Vagina (tissue), 2 donors: ENCODE results near the gene KLHL2. TPM values are rescaled to one million over a fixed set of nuclear protein-coding genes. Genes with fewer than 3 reads are reported as not detected.

Experiments used
- DNase-seq, 2 donors: peaks; one replicate each; pipeline ENCODE4 v3.0.0-alpha.2; 2017; ENCODE audit errors: extremely low spot score in 2 of 2
- H3K27ac ChIP-seq: fragments of 200-600 bp; sonication (generic); one replicate; pipeline ENCODE4 v1.5.1; 2019
- H3K27me3 ChIP-seq: fragments of 200-600 bp; sonication (generic); one replicate; pipeline ENCODE4 v1.5.1; 2019
- H3K36me3 ChIP-seq, 2 donors: fragments of 200-600 bp; sonication (generic); one replicate each; pipeline ENCODE4 v1.5.1; 2017 to 2019
- H3K4me1 ChIP-seq: fragments of 200-600 bp; sonication (generic); one replicate; pipeline ENCODE4 v1.5.1; 2019
- H3K4me3 ChIP-seq, 2 donors: fragments of 200-600 bp; sonication (generic); 1 replicate in 1 of 2; 2 replicates in 1 of 2; pipeline ENCODE4 v1.5.1; 2016 to 2019
- H3K9me3 ChIP-seq: fragments of 200-600 bp; sonication (generic); one replicate; pipeline ENCODE4 v1.5.1; 2019
- POLR2A ChIP-seq, 2 donors: fragments of 450-650 bp; IDR thresholded peaks; one replicate each; pipeline ENCODE4 v1.6.1; 2017; ENCODE audit warnings: antibody characterized with exemption in 2 of 2, mild to moderate bottlenecking in 2 of 2, moderate library complexity in 2 of 2
- POLR2AphosphoS5 ChIP-seq, 2 donors: sonication (generic); formaldehyde crosslinking; IDR thresholded peaks; one replicate each; pipeline ENCODE4 v1.9.0; 2017; ENCODE audit warnings: antibody characterized with exemption in 2 of 2, mild to moderate bottlenecking in 2 of 2, low read depth in 1 of 2; ENCODE audit not compliant: insufficient read depth in 1 of 2
- intact Hi-C: fragments of 100-400 bp; cut with DNase I; formaldehyde crosslinking; loops from one replicate; pipeline ENCODE4 v1.15.1; 2023
- total RNA-seq: library from RNA; depleted of rRNA; stranded (reverse); fragments of >200 nt; gene quantifications from one replicate; pipeline ENCODE4 v1.2.3, GENCODE V29; 2016
- TF ChIP-seq, protein P1 (sequence below), 3 experiments: fragments of 450-650 bp in 2 of 3; fragments of 200-600 bp in 1 of 3; sonication (generic) in 1 of 3; IDR thresholded peaks; one replicate each; pipeline ENCODE4 v1.5.1; 2017 to 2019; ENCODE audit warnings: antibody characterized with exemption in 3 of 3, mild to moderate bottlenecking in 2 of 3, moderate library complexity in 2 of 3

KLHL2 gene
- total RNA-seq, 1 donor from 2014 or later, result 29.5 TPM

DNA sequence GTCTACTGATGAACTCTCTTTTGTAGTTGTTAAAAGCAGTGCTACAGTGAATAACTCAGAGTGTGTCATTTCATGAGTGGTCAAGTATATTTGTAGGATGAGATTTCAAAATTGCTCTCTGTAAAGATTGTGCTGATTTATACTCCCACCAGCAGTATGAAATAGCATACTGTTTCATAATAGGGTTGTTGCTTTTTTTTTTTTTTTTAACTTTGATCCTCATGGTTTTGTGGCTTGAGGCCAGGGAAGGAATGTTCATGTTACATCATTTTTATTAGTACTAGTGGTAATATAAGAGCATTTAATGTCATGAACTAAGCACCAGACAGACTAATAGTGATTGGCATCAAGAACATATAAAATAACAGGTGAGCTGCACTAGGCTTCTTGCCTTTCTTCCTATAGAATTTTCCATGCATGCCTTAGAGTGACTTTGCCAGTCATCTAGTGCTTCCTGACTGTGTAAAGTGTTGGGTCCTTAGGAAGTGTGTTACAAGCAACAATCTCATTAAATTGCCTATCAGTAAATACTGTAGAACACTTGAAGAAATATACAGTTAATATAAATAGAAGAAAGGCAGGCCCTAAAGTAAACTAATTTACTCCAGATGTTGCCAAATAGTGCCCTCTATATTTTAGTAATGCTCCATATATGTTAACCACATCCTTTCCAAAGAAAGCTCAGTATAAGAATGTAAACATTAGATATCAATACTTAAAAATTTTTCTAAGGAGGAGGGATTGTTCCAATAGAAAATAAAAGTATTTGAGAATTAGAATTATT, 81.5 kb downstream of the KLHL2 start:
- H3K27me3 ChIP-seq, result no peaks in the 10 kb centered on the region
- no peak overlapping the region for H3K27ac ChIP-seq
- no peaks in the 10 kb centered on the region for H3K9me3 ChIP-seq
- TF ChIP-seq, protein P1, sequence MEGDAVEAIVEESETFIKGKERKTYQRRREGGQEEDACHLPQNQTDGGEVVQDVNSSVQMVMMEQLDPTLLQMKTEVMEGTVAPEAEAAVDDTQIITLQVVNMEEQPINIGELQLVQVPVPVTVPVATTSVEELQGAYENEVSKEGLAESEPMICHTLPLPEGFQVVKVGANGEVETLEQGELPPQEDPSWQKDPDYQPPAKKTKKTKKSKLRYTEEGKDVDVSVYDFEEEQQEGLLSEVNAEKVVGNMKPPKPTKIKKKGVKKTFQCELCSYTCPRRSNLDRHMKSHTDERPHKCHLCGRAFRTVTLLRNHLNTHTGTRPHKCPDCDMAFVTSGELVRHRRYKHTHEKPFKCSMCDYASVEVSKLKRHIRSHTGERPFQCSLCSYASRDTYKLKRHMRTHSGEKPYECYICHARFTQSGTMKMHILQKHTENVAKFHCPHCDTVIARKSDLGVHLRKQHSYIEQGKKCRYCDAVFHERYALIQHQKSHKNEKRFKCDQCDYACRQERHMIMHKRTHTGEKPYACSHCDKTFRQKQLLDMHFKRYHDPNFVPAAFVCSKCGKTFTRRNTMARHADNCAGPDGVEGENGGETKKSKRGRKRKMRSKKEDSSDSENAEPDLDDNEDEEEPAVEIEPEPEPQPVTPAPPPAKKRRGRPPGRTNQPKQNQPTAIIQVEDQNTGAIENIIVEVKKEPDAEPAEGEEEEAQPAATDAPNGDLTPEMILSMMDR (IDR thresholded peaks at IDR 0.05), result no peak
- TF ChIP-seq POLR2AphosphoS5 (IDR thresholded peaks at IDR 0.05; ENCODE audit: insufficient read depth in 1 of 2, low read depth in 1 of 2), result no peak
- no peak for TF ChIP-seq POLR2A (IDR thresholded peaks at IDR 0.05)
- no peaks in the 10 kb centered on the region for H3K36me3 ChIP-seq
- intact Hi-C loops, result no loop called here
- H3K4me3 ChIP-seq, result no peak overlapping the region
- H3K4me1 ChIP-seq, result peaks cover 5% of the 10 kb centered on the region
- no peak for DNase-seq

DNA sequence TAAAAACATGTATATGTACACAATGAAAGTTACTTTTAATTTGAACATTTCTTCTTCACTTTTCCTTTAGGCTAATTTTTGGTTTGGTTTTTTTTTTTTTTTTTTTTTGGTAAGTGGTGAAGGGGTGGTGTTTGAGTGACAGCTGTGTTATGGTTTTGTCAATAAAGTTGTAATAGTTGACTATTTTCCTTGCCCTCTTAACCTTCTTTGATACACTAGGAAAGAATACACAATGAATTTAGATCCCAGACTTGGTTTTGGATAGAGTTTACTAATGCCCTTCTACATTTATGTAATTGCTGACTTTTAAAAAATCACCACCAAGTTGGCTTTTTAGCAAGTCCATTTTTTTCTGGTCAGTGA, 82.0 kb downstream of the KLHL2 start:
- H3K4me3 ChIP-seq, result no peak overlapping the region
- no peaks in the 10 kb centered on the region for H3K27me3 ChIP-seq
- H3K27ac ChIP-seq, result no peak overlapping the region
- H3K36me3 ChIP-seq, result no peaks in the 10 kb centered on the region
- peaks cover 5% of the 10 kb centered on the region for H3K4me1 ChIP-seq
- no peaks in the 10 kb centered on the region for H3K9me3 ChIP-seq
- intact Hi-C loops, result no loop called here
- TF ChIP-seq POLR2AphosphoS5 (IDR thresholded peaks at IDR 0.05; ENCODE audit: insufficient read depth in 1 of 2, low read depth in 1 of 2), result no peak
- no peak for TF ChIP-seq POLR2A (IDR thresholded peaks at IDR 0.05)
- TF ChIP-seq, protein P1 (IDR thresholded peaks at IDR 0.05), result no peak
- no peak for DNase-seq

DNA sequence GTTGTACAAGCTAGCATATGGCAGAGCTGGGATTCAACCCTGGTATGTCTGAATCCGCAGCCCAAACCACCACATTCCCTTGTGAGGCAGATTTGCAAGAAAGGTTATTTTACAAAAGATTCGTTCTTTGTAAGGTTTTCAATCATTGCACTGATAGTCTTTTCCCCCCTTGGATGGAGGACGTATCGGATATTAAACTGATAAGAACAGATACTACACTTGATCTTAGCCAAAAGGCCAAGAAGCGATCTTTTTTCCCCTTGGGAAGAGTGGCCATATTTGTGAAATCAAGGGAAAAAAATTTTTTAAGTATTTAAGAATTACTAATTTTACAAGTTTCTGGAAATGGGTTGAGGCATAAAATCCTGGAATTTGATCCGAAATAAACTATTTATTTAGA, 85.7 kb downstream of the KLHL2 start:
- peaks cover 5% of the 10 kb centered on the region for H3K4me1 ChIP-seq
- H3K27ac ChIP-seq, result no peak overlapping the region
- H3K36me3 ChIP-seq, result peaks cover 0 to 6% of the 10 kb centered on the region in 2 donors
- no peak overlapping the region for H3K4me3 ChIP-seq
- H3K9me3 ChIP-seq, result no peaks in the 10 kb centered on the region
- DNase-seq, result no peak
- TF ChIP-seq, protein P1 (IDR thresholded peaks at IDR 0.05), result no peak
- TF ChIP-seq POLR2AphosphoS5 (IDR thresholded peaks at IDR 0.05; ENCODE audit: insufficient read depth in 1 of 2, low read depth in 1 of 2), result no peak
- no peak for TF ChIP-seq POLR2A (IDR thresholded peaks at IDR 0.05)
- intact Hi-C loops, result no loop called here
- no peaks in the 10 kb centered on the region for H3K27me3 ChIP-seq

DNA sequence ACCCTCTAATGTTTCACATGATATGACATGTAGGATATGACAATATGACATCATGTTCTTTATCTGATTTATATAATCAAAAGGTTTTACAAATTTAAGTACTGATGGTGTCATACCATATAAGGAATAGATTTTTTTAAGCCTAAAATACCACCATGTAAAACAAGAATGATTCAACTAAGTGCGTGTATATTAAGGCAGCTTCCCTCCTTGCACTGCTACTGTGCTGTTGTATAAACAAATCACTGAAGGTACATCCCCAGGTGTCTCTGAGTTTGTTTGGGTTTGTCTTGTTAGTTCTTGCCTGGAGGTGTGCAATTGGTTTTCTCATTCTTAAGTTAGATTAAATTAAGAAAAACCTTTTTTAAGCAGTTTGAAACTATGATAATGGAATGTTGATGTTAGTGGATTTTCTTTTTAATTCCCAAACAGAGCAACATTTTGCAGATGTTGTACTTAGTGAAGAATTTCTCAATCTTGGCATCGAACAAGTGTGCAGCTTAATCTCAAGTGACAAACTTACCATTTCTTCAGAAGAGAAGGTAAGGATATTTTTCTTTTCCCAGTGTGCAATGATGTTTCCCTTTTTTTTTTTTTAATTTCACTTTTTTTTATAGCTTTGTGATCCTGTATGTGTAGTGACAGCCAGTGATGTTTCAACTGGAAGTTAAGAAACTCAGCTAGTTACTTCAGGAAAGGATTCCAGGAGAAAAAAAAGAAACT, 86.7 kb downstream of the KLHL2 start:
- Histone ChIP-seq H3K4me3 (no peak overlapping the region), H3K27ac (no peak overlapping the region), H3K36me3 (peaks cover 0 to 12% of the 10 kb centered on the region in 2 donors), H3K27me3 (no peaks in the 10 kb centered on the region), H3K9me3 (no peaks in the 10 kb centered on the region), H3K4me1 (no peaks in the 10 kb centered on the region)
- intact Hi-C loops, result no loop called here
- TF ChIP-seq POLR2AphosphoS5 (IDR thresholded peaks at IDR 0.05; ENCODE audit: insufficient read depth in 1 of 2, low read depth in 1 of 2), result no peak
- TF ChIP-seq, protein P1 (IDR thresholded peaks at IDR 0.05), result no peak
- TF ChIP-seq POLR2A (IDR thresholded peaks at IDR 0.05), result no peak
- no peak for DNase-seq

- Histone ChIP-seq H3K27ac (no peak overlapping the region), H3K4me3 (no peak overlapping the region), H3K4me1 (no peaks in the 10 kb centered on the region), H3K27me3 (no peaks in the 10 kb centered on the region), H3K9me3 (no peaks in the 10 kb centered on the region), H3K36me3 (peaks cover 0 to 12% of the 10 kb centered on the region in 2 donors)
- intact Hi-C loops, result no loop called here
- no peak for DNase-seq
- no peak for TF ChIP-seq POLR2AphosphoS5 (IDR thresholded peaks at IDR 0.05; ENCODE audit: insufficient read depth in 1 of 2, low read depth in 1 of 2)
- TF ChIP-seq POLR2A (IDR thresholded peaks at IDR 0.05), result no peak
- TF ChIP-seq, protein P1 (IDR thresholded peaks at IDR 0.05), result no peak
Observed at GRCh38 chr4:165294907-165295306, 87.5 kb downstream of the KLHL2 start.
